GM12892 (cell line): ENCODE measurements around the gene CDSN.

Experiments used
- POLR2A ChIP-seq: IDR thresholded peaks from 2 replicates; pipeline ENCODE4 v1.6.1; 2011; ENCODE audit warnings: low read depth, low read length, control low read depth
- POLR2AphosphoS5 ChIP-seq: IDR thresholded peaks from 2 replicates; pipeline ENCODE4 v1.6.1; 2011; ENCODE audit warnings: low read depth, low read length, control low read depth

- TF ChIP-seq POLR2A (no peak), POLR2AphosphoS5 (no peak)
Measured at GRCh38 chr6:31068669-31069340, 51.4 kb downstream of the CDSN start.
